ENCODE data around the gene TMEM165.

TMEM165 gene

DNA sequence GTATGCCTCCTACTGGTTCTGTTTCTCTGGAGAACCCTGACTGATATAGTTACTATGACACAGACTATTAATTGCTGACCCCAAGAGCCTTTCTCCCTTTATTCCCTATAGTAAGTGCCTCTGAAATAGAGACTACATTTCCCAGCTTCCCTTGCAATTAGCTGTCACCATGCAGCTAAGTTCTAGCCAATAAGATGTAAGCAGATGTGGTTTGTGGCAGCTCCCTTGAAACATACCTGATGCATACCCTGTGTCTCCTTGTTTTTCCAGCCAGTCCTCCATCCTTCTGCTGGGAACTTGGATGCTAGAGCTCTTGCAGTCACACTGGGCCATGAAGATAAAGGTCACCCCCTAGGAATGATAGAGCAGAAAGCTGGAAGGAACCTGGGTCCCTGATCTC is 9.7 kb upstream of the TMEM165 start:
- no peak overlapping the region for H3K4me3 ChIP-seq (ENCODE audit: low read depth, low read length)
- DNase-seq = no peak
- H3K27me3 ChIP-seq = no peaks in the 10 kb centered on the region
- no peaks in the 10 kb centered on the region for H3K9me3 ChIP-seq
- no peaks in the 10 kb centered on the region for H3K36me3 ChIP-seq
- TF ChIP-seq, protein P1, sequence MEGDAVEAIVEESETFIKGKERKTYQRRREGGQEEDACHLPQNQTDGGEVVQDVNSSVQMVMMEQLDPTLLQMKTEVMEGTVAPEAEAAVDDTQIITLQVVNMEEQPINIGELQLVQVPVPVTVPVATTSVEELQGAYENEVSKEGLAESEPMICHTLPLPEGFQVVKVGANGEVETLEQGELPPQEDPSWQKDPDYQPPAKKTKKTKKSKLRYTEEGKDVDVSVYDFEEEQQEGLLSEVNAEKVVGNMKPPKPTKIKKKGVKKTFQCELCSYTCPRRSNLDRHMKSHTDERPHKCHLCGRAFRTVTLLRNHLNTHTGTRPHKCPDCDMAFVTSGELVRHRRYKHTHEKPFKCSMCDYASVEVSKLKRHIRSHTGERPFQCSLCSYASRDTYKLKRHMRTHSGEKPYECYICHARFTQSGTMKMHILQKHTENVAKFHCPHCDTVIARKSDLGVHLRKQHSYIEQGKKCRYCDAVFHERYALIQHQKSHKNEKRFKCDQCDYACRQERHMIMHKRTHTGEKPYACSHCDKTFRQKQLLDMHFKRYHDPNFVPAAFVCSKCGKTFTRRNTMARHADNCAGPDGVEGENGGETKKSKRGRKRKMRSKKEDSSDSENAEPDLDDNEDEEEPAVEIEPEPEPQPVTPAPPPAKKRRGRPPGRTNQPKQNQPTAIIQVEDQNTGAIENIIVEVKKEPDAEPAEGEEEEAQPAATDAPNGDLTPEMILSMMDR (IDR thresholded peaks at IDR 0.05; ENCODE audit: low read depth, low read length) = no peak
- peaks cover 4% of the 10 kb centered on the region for H3K4me1 ChIP-seq

DNA sequence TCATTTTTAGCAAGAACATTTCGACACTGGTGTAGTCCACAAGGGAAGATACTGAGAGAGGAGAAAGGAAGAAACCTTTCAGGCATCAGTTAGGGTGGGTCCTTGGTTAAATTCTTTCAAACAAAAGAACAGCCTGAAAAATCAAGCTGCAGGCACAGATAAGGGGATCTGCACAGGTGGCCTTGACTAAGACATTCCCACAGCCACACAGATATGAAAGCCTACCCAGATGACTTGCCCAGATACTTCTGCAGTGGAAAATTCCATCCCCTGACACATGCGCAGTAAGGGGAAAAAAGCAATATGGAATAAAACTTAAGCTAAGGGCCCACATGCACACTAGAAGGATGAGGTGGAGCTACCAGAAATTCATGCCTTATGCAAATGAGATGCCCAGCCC is 8.9 kb upstream of the TMEM165 start:
- H3K36me3 ChIP-seq = no peaks in the 10 kb centered on the region
- H3K9me3 ChIP-seq = no peaks in the 10 kb centered on the region
- H3K4me3 ChIP-seq (ENCODE audit: low read depth, low read length) = no peak overlapping the region
- TF ChIP-seq, protein P1 (IDR thresholded peaks at IDR 0.05; ENCODE audit: low read depth, low read length) = no peak
- H3K27me3 ChIP-seq = no peaks in the 10 kb centered on the region
- H3K4me1 ChIP-seq = peaks cover 4% of the 10 kb centered on the region
- DNase-seq = no peak

DNA sequence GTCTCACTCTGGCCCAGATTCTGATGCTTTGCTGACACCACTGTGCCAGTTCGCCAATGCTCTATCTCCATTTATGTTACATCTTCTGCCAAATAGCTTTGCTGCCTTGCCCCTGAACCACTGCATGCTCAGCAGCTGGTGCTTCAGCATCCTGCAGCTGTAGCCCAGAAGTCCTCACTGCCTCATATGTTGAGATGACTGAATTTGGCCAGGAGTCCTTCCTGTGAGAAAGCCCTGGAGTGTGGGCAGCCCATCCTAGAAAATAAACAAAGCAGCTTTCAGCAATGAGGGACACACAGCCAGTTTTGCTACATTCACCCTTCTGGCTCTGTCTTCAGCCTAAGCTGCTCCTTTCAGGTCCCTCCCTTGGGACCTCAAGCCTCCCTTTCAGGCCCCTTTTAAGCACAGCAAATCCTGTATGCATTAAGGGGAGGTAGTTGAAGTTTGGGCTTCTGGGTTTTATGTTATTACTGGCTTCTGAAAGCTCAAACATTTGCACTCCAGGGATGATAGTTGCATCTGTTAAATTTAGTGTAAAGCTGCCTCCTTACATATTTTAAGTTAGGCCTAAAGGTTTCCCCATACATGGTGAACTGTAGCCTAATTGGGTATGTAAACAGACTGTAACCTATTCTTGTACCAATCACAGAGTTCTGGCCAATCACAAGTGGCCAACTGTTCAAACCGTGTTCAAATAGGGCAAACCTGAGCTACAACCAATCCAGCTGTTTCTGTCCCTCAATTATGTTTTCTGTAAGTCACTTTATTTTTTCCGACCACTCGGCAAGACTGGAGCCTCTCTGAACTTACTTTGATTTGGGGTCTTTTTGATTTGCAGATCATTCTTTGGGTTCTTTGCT is 2.1 kb upstream of the TMEM165 start:
- H3K4me3 ChIP-seq (ENCODE audit: low read depth, low read length) = no peak overlapping the region
- H3K36me3 ChIP-seq = peaks cover 5% of the 10 kb centered on the region
- no peaks in the 10 kb centered on the region for H3K4me1 ChIP-seq
- DNase-seq = no peak
- TF ChIP-seq, protein P1 (IDR thresholded peaks at IDR 0.05; ENCODE audit: low read depth, low read length) = no peak
- H3K9me3 ChIP-seq = no peaks in the 10 kb centered on the region
- H3K27me3 ChIP-seq = no peaks in the 10 kb centered on the region

DNA sequence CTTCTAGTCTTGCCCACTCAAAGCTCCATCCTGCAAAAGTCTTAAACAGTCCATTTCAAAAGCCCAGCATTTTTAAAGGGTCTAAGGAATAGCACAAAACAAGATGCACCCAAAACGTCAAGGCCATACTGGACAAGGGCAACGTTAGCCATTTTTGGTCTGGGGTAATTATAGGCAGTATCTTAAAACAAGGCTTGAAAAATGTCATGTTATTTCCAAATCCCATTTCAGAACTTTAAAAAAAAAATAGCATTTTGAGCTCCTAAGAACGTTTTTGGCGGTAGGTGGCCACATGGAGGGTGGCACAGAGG is 584 bp upstream of the TMEM165 start:
- peaks cover 4% of the 10 kb centered on the region; the same call in 1 of the 2 replicates for H3K4me1 ChIP-seq
- H3K4me3 ChIP-seq (ENCODE audit: low read depth, low read length) = peak overlapping the region; percentile 80
- H3K36me3 ChIP-seq = peaks cover 10% of the 10 kb centered on the region
- H3K9me3 ChIP-seq = no peaks in the 10 kb centered on the region
- TF ChIP-seq, protein P1 (IDR thresholded peaks at IDR 0.05; ENCODE audit: low read depth, low read length) = no peak
- no peaks in the 10 kb centered on the region for H3K27me3 ChIP-seq
- no peak for DNase-seq

DNA sequence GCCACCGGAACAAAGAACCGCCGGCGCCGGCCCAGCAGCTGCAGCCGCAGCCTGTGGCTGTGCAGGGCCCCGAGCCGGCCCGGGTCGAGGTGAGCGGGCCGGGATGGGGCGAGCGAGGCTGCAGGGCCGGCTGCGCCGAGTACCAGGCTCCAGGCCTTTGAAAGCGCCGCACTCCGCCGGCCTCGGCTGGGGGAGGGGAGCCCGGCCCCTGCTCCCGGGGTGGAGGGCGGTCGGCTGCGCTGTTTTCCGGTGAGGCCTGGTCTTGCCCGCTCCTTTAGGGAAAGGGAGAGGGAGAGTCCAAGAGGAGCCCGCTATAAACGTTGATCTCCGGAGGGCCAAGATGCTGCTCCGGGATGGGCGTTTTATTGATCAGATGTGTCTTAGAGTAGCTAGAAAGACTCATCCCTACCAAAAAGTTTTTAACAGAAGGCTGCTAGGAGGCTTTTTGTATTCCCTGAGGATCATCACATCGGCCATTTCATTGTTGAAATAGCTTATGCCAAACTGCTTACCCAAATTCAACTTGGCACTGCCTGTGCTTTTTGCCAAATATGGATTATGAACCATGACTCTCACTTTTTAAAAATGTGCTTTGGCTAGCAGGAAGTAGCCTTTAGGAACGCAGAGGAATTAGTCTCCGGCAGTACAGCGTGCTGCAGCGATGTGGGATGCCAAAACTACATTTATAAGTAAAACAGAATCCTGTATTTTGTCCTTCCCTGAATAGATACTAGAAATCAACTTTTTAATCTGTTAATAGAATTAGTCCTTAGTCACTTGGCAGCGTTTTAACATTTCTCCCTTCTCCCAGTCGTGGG is 760 bp downstream of the TMEM165 start:
- peak; percentile 72 for DNase-seq
- TF ChIP-seq, protein P1 (IDR thresholded peaks at IDR 0.05; ENCODE audit: low read depth, low read length) = no peak
- Histone ChIP-seq H3K4me3 (ENCODE audit: low read depth, low read length) (peak overlapping the region; percentile 80), H3K9me3 (no peaks in the 10 kb centered on the region), H3K27me3 (no peaks in the 10 kb centered on the region), H3K36me3 (peaks cover 21% of the 10 kb centered on the region), H3K4me1 (peaks cover 4% of the 10 kb centered on the region; the same call in 1 of the 2 replicates)

DNA sequence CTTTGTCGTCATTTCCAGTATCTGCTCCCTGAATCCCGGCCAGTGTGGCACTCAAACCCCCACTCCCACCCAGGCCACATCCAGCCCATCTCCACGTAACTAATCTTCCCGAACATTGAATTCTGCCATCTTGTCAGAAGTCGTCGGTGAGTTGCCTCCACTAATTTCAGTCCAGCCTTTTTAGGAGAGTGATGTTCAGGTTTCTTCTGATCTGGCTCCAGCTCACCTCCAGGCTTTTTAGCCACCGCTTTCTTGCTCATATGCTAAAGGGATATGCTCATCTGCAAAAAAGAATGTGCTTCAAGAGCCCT is 1.3 kb downstream of the TMEM165 start:
- Histone ChIP-seq H3K4me3 (ENCODE audit: low read depth, low read length) (peak overlapping the region; percentile 80), H3K27me3 (no peaks in the 10 kb centered on the region), H3K36me3 (peaks cover 23% of the 10 kb centered on the region), H3K4me1 (peaks cover 4% of the 10 kb centered on the region; the same call in 1 of the 2 replicates), H3K9me3 (no peaks in the 10 kb centered on the region)
- DNase-seq = peak; percentile 34
- TF ChIP-seq, protein P1 (IDR thresholded peaks at IDR 0.05; ENCODE audit: low read depth, low read length) = no peak

Measured in BE2C (cell line).